Sigmoid colon (tissue), 7 donors: Measurements from ENCODE around the gene ATP6V0A1. TPM values are rescaled to one million over a fixed set of nuclear protein-coding genes. Genes with fewer than 3 reads are reported as not detected.

Experiments used
- DNase-seq: peaks from one replicate; pipeline ENCODE4 v3.0.0-alpha.2; 2019
- H3K27ac ChIP-seq, 4 donors: fragments of 200-600 bp; sonication (generic); one replicate each; pipeline ENCODE4 v1.5.1; 2016 to 2019; ENCODE audit warnings: mild to moderate bottlenecking in 1 of 4
- H3K27me3 ChIP-seq, 3 donors: fragments of 200-600 bp; sonication (generic); one replicate each; pipeline ENCODE4 v1.5.1; 2019; ENCODE audit warnings: mild to moderate bottlenecking in 1 of 3
- H3K36me3 ChIP-seq, 4 donors: fragments of 200-600 bp; sonication (generic); one replicate each; pipeline ENCODE4 v1.5.1; 2016 to 2019
- H3K4me1 ChIP-seq, 4 donors: fragments of 200-600 bp; sonication (generic); one replicate each; pipeline ENCODE4 v1.5.1; 2017 to 2019
- H3K4me3 ChIP-seq, 4 donors: fragments of 200-600 bp; sonication (generic); one replicate each; pipeline ENCODE4 v1.5.1; 2017 to 2019; ENCODE audit warnings: mild to moderate bottlenecking in 2 of 4, moderate library complexity in 1 of 4
- H3K9me3 ChIP-seq, 4 donors: fragments of 200-600 bp in 3 of 4; sonication (generic) in 3 of 4; one replicate each; pipeline versions ENCODE4 v1.5.1 to v1.6.1; 2013 to 2019
- EP300 ChIP-seq, 4 donors: sonication (generic); formaldehyde crosslinking; IDR thresholded peaks; one replicate each; pipeline ENCODE4 v1.6.1; 2017; ENCODE audit warnings: antibody characterized with exemption in 4 of 4
- POLR2A ChIP-seq, 2 donors: fragments of 450-650 bp; IDR thresholded peaks; one replicate each; pipeline ENCODE4 v1.6.1; 2016; ENCODE audit warnings: antibody characterized with exemption in 2 of 2, mild to moderate bottlenecking in 2 of 2, moderate library complexity in 2 of 2
- POLR2AphosphoS5 ChIP-seq, 4 donors: sonication (generic); formaldehyde crosslinking; IDR thresholded peaks; one replicate each; pipeline ENCODE4 v1.6.1; 2017; ENCODE audit warnings: antibody characterized with exemption in 4 of 4
- WGBS, 2 donors: extraction: QIAGEN DNeasy Blood & Tissue Kit; methylation state at CpG; one replicate each; pipeline ENCODE4 v1.1.7; 2013; 5-methylcytosine and 5-hydroxymethylcytosine counted together
- intact Hi-C: fragments of 100-400 bp; cut with DNase I; formaldehyde crosslinking; loops from one replicate; pipeline ENCODE4 v1.15.1; 2023
- polyA plus RNA-seq, 3 donors: library from polyadenylated mRNA; stranded (reverse); fragments of 200-250 nt; gene quantifications; one replicate each; pipeline ENCODE4 v1.2.3, GENCODE V29; 2013
- total RNA-seq, 4 donors: library from RNA; depleted of rRNA; stranded (reverse); fragments of >200 nt; gene quantifications; one replicate each; pipeline ENCODE4 v1.1.0, GENCODE V29; 2016
- TF ChIP-seq, protein P1 (sequence below), 4 experiments: fragments of 450-650 bp in 3 of 4; fragments of 200-600 bp in 1 of 4; IDR thresholded peaks; one replicate each; pipeline ENCODE4 v1.5.1; 2016 to 2019; ENCODE audit warnings: antibody characterized with exemption in 4 of 4, mild to moderate bottlenecking in 3 of 4, moderate library complexity in 2 of 4
- donor health status: healthy with polysubstance abuse.
- donor health status: Bipolar disorder and iron deficiency.
- donor health status: healthy.

ATP6V0A1 gene
- total and polyA plus RNA-seq, 7 donors: 11.6 to 96.1 (median 48.9) TPM

DNA sequence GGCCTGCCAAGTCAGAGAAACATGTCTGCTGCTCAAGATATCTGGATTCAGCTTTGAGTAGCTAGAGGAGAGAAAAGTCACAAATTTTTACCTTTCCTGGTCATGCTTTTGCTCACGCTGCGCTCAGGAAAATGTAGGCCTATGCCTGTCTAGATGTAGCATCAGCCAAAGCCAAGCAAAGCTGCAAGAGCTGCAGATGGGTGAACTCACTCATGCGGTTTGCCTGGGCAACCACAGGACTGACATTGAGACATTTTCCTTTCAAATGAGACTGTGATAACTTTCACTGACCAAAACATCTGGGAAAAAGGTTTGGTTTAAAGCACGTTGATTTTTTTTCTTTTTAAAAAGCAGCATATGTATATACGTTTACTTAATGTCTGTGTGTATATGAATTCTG, 43.4 kb downstream of the ATP6V0A1 start:
- TF ChIP-seq POLR2AphosphoS5 (IDR thresholded peaks at IDR 0.05) (no peak), EP300 (IDR thresholded peaks at IDR 0.05) (no peak), POLR2A (IDR thresholded peaks at IDR 0.05) (no peak)
- TF ChIP-seq, protein P1, sequence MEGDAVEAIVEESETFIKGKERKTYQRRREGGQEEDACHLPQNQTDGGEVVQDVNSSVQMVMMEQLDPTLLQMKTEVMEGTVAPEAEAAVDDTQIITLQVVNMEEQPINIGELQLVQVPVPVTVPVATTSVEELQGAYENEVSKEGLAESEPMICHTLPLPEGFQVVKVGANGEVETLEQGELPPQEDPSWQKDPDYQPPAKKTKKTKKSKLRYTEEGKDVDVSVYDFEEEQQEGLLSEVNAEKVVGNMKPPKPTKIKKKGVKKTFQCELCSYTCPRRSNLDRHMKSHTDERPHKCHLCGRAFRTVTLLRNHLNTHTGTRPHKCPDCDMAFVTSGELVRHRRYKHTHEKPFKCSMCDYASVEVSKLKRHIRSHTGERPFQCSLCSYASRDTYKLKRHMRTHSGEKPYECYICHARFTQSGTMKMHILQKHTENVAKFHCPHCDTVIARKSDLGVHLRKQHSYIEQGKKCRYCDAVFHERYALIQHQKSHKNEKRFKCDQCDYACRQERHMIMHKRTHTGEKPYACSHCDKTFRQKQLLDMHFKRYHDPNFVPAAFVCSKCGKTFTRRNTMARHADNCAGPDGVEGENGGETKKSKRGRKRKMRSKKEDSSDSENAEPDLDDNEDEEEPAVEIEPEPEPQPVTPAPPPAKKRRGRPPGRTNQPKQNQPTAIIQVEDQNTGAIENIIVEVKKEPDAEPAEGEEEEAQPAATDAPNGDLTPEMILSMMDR (IDR thresholded peaks at IDR 0.05): no peak
- Histone ChIP-seq H3K9me3 (no peaks in the 10 kb centered on the region), H3K27ac (no peak overlapping the region), H3K4me1 (peaks cover 0 to 8% (median 3%) of the 10 kb centered on the region in 4 donors), H3K36me3 (peaks cover 15 to 92% (median 59%) of the 10 kb centered on the region in 4 donors), H3K27me3 (no peaks in the 10 kb centered on the region), H3K4me3 (no peak overlapping the region)
- DNase-seq: no peak
- intact Hi-C loops: no loop called here
- WGBS, 2 donors: 88 to 92% methylated on average over 5 of the region's 5 CpGs

DNA sequence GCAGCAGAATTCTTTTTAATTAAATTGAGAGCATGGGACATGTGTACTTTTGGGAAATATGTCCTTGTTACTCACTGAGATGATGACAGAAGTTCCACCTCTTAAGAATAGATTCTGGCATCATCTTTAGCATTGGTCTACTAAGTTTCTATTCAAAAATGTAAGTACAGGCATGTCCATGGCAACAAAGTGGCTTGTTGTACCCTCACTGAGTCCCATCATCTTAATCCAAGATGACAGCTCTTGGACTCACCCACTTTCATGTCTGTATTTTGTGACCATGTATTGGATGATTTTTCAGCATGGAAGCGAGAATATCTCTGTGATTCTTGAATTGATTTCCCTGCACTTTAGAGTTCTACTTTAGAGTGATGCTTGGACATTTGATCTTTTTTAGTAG, 44.2 kb downstream of the ATP6V0A1 start:
- no peaks in the 10 kb centered on the region for H3K9me3 ChIP-seq
- no peak for TF ChIP-seq POLR2AphosphoS5 (IDR thresholded peaks at IDR 0.05)
- no peak for TF ChIP-seq POLR2A (IDR thresholded peaks at IDR 0.05)
- TF ChIP-seq, protein P1 (IDR thresholded peaks at IDR 0.05): no peak
- no peak for TF ChIP-seq EP300 (IDR thresholded peaks at IDR 0.05)
- intact Hi-C loops: no loop called here
- H3K36me3 ChIP-seq: peaks cover 15 to 92% (median 63%) of the 10 kb centered on the region in 4 donors
- H3K4me1 ChIP-seq: peaks cover 0 to 8% (median 3%) of the 10 kb centered on the region in 4 donors
- H3K4me3 ChIP-seq: no peak overlapping the region
- 99 to 100% methylated on average over 1 of the region's 1 CpG for WGBS, 2 donors
- H3K27ac ChIP-seq: no peak overlapping the region
- H3K27me3 ChIP-seq: no peaks in the 10 kb centered on the region
- DNase-seq: no peak

DNA sequence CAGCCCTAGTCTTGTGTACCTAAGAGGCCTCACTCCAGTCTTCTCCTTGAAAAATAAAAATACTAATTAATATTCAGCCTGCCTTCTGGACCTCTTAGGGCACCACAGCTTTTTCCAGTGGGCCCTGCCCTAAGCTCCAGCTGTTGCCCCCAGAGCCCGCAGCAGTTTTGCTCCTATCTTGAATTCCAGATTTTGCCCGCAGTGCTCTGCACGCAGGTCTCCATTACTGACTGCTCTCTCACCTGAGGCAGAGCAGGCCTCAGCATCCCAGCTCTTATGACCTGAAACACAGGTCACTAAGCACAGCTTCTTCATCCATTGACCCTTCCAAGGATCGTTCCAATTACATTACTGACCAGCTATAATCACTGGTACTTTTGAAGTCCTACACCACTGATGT, 49.0 kb downstream of the ATP6V0A1 start:
- no peak overlapping the region for H3K4me3 ChIP-seq
- no peaks in the 10 kb centered on the region for H3K27me3 ChIP-seq
- no peak overlapping the region for H3K27ac ChIP-seq
- 98% methylated on average over 4 of the region's 4 CpGs for WGBS, 2 donors
- no peaks in the 10 kb centered on the region for H3K9me3 ChIP-seq
- peaks cover 0 to 75% (median 46%) of the 10 kb centered on the region in 4 donors for H3K36me3 ChIP-seq
- no peak for DNase-seq
- intact Hi-C loops: no loop called here
- H3K4me1 ChIP-seq: peaks cover 0 to 13% (median 3%) of the 10 kb centered on the region in 4 donors
- TF ChIP-seq POLR2AphosphoS5 (IDR thresholded peaks at IDR 0.05): no peak
- TF ChIP-seq, protein P1 (IDR thresholded peaks at IDR 0.05): no peak
- TF ChIP-seq EP300 (IDR thresholded peaks at IDR 0.05): no peak
- TF ChIP-seq POLR2A (IDR thresholded peaks at IDR 0.05): no peak

DNA sequence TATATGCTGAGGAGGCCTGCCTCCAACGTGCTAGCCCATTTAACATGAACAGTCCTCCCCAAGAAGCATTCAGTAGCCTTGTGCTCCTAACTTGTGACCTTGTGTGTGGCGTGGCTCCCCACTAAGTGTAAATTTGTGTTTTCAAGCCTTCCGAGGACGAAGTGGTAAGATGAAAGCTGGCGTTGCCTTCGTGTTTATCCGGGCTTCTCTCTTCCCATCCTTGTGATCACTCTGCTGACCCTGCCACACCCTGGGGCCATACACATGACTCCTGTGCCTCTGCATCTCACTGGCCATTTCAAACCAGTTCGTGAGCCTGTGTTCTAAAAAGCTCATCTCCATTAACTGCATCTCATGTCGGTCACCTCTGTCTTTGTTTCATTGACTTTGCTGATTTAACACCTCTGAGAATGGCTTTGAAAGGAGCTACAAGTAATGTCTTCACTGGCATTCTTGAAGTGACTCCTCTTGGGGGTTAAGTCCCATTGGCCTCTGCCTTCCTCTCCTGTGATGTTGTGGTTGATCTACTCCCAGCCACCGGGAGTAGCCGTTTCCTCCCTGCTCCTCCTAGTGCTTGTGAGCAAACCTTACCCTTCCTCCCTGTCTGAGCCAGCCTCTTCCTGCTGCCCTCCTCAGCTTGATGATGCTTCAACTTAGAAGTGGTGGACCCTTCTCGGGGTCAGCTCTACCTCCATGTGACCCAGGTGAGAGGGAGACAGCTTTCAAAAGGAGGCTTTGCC, 49.9 kb downstream of the ATP6V0A1 start:
- no peak overlapping the region for H3K27ac ChIP-seq
- no peaks in the 10 kb centered on the region for H3K27me3 ChIP-seq
- TF ChIP-seq, protein P1 (IDR thresholded peaks at IDR 0.05): no peak
- TF ChIP-seq POLR2A (IDR thresholded peaks at IDR 0.05) (no peak), EP300 (IDR thresholded peaks at IDR 0.05) (no peak), POLR2AphosphoS5 (IDR thresholded peaks at IDR 0.05) (no peak)
- intact Hi-C loops: no loop called here
- H3K4me1 ChIP-seq: peaks cover 0 to 15% (median 3%) of the 10 kb centered on the region in 4 donors
- peaks cover 0 to 67% (median 39%) of the 10 kb centered on the region in 4 donors for H3K36me3 ChIP-seq
- no peaks in the 10 kb centered on the region for H3K9me3 ChIP-seq
- no peak overlapping the region for H3K4me3 ChIP-seq
- DNase-seq: peak; percentile 51
- WGBS, 2 donors: 74 to 77% methylated on average over 12 of the region's 12 CpGs
